ENCODE measurements around the gene HIVEP3.

GRCh38 chr1:41889506-41890414, 29.0 kb downstream of the HIVEP3 start:
- TF ChIP-seq, protein P1, sequence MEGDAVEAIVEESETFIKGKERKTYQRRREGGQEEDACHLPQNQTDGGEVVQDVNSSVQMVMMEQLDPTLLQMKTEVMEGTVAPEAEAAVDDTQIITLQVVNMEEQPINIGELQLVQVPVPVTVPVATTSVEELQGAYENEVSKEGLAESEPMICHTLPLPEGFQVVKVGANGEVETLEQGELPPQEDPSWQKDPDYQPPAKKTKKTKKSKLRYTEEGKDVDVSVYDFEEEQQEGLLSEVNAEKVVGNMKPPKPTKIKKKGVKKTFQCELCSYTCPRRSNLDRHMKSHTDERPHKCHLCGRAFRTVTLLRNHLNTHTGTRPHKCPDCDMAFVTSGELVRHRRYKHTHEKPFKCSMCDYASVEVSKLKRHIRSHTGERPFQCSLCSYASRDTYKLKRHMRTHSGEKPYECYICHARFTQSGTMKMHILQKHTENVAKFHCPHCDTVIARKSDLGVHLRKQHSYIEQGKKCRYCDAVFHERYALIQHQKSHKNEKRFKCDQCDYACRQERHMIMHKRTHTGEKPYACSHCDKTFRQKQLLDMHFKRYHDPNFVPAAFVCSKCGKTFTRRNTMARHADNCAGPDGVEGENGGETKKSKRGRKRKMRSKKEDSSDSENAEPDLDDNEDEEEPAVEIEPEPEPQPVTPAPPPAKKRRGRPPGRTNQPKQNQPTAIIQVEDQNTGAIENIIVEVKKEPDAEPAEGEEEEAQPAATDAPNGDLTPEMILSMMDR (IDR thresholded peaks at IDR 0.05), result no peak
- TF ChIP-seq POLR2AphosphoS5 (IDR thresholded peaks at IDR 0.05; ENCODE audit: low read depth, low read length), result no peak
- TF ChIP-seq, protein P2, sequence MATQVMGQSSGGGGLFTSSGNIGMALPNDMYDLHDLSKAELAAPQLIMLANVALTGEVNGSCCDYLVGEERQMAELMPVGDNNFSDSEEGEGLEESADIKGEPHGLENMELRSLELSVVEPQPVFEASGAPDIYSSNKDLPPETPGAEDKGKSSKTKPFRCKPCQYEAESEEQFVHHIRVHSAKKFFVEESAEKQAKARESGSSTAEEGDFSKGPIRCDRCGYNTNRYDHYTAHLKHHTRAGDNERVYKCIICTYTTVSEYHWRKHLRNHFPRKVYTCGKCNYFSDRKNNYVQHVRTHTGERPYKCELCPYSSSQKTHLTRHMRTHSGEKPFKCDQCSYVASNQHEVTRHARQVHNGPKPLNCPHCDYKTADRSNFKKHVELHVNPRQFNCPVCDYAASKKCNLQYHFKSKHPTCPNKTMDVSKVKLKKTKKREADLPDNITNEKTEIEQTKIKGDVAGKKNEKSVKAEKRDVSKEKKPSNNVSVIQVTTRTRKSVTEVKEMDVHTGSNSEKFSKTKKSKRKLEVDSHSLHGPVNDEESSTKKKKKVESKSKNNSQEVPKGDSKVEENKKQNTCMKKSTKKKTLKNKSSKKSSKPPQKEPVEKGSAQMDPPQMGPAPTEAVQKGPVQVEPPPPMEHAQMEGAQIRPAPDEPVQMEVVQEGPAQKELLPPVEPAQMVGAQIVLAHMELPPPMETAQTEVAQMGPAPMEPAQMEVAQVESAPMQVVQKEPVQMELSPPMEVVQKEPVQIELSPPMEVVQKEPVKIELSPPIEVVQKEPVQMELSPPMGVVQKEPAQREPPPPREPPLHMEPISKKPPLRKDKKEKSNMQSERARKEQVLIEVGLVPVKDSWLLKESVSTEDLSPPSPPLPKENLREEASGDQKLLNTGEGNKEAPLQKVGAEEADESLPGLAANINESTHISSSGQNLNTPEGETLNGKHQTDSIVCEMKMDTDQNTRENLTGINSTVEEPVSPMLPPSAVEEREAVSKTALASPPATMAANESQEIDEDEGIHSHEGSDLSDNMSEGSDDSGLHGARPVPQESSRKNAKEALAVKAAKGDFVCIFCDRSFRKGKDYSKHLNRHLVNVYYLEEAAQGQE (IDR thresholded peaks at IDR 0.05; ENCODE audit: insufficient read depth in 1 of 2, low read depth in 2 of 2, low read length in 1 of 2), result no peak

Data from Panc1 (cell line).